Activated naive CD8-positive, alpha-beta T cell treated with anti-CD3 and anti-CD28 coated beads, Interleukin-2, amount 10 ng/mL, durations not matched to agents 7 days and 5 days (primary cell): ENCODE measurements around the gene ELMO1. TPM values are rescaled to one million over a fixed set of nuclear protein-coding genes. Genes with fewer than 3 reads are reported as not detected.

Experiments
- ATAC-seq: fragments of 150-1000 bp; cut with Tn5 transposase; one replicate; pipeline ENCODE4 v1.10.0; 2021; ENCODE audit warnings: low read depth, moderate library complexity
- POLR2A ChIA-PET: fragments of 350-600 bp; sonication (Branson Sonifier 250); formaldehyde crosslinking; loops from one replicate; lab custom pipeline; 2021; ENCODE audit warnings: antibody characterized with exemption; lab: Charles Lee
- DNase-seq: peaks from one replicate; pipeline ENCODE4 v3.0.0; 2021
- H3K27ac Mint-ChIP-seq: one replicate; pipeline ENCODE4 v1.8.0; 2022; ENCODE audit warnings: mild to moderate bottlenecking, mixed read lengths
- H3K27me3 Mint-ChIP-seq: one replicate; pipeline ENCODE4 v1.8.0; 2022; ENCODE audit warnings: mild to moderate bottlenecking, moderate library complexity, mixed read lengths
- H3K36me3 Mint-ChIP-seq: one replicate; pipeline ENCODE4 v1.8.0; 2021; ENCODE audit warnings: mild to moderate bottlenecking, mixed read lengths
- H3K4me1 Mint-ChIP-seq: one replicate; pipeline ENCODE4 v1.8.0; 2021; ENCODE audit warnings: mixed read lengths
- H3K4me3 Mint-ChIP-seq: one replicate; pipeline ENCODE4 v1.8.0; 2022; ENCODE audit warnings: mild to moderate bottlenecking, moderate library complexity, mixed read lengths
- H3K9me3 Mint-ChIP-seq: one replicate; pipeline ENCODE4 v1.8.0; 2021; ENCODE audit warnings: mixed read lengths
- total RNA-seq, 2 experiments: library from RNA; stranded (reverse); gene quantifications; one replicate each; pipeline ENCODE4 v1.2.3, GENCODE V29; 2021

Gene ELMO1
- total RNA-seq, 2 experiments from 2014 or later, result 73.4 to 78.6 TPM

- POLR2A ChIA-PET, result no interaction called here
- ATAC-seq (no peak), DNase-seq (peak; percentile 38)
- Mint-ChIP-seq H3K27ac (no peak overlapping the region), H3K4me3 (no peak overlapping the region), H3K4me1 (peaks cover 10% of the 10 kb centered on the region), H3K9me3 (no peaks in the 10 kb centered on the region), H3K27me3 (no peaks in the 10 kb centered on the region), H3K36me3 (peaks cover 12% of the 10 kb centered on the region)
Observed at GRCh38 chr7:37201003-37201875, 247.4 kb downstream of the ELMO1 start.

GRCh38 chr7:37198906-37199485 is 249.7 kb downstream of the ELMO1 start:
- H3K4me3 Mint-ChIP-seq, result no peak overlapping the region
- DNase-seq (peak; percentile 79), ATAC-seq (peak; percentile 70)
- no peaks in the 10 kb centered on the region for H3K27me3 Mint-ChIP-seq
- H3K4me1 Mint-ChIP-seq, result peaks cover 8% of the 10 kb centered on the region
- H3K36me3 Mint-ChIP-seq, result peaks cover 1% of the 10 kb centered on the region
- no peaks in the 10 kb centered on the region for H3K9me3 Mint-ChIP-seq
- POLR2A ChIA-PET, result no interaction called here
- H3K27ac Mint-ChIP-seq, result no peak overlapping the region

- POLR2A ChIA-PET, result no interaction called here
- peaks cover 9% of the 10 kb centered on the region for H3K4me1 Mint-ChIP-seq
- no peak overlapping the region for H3K27ac Mint-ChIP-seq
- H3K4me3 Mint-ChIP-seq, result no peak overlapping the region
- DNase-seq, result no peak
- ATAC-seq, result no peak
- no peaks in the 10 kb centered on the region for H3K9me3 Mint-ChIP-seq
- peaks cover 1% of the 10 kb centered on the region for H3K36me3 Mint-ChIP-seq
- no peaks in the 10 kb centered on the region for H3K27me3 Mint-ChIP-seq
Observed at GRCh38 chr7:37198041-37198905, 250.4 kb downstream of the ELMO1 start.

GRCh38 chr7:37197108-37197507 is 251.6 kb downstream of the ELMO1 start:
- Mint-ChIP-seq H3K4me1 (peaks cover 12% of the 10 kb centered on the region), H3K4me3 (no peak overlapping the region), H3K9me3 (no peaks in the 10 kb centered on the region), H3K27me3 (no peaks in the 10 kb centered on the region), H3K27ac (no peak overlapping the region), H3K36me3 (peaks cover 1% of the 10 kb centered on the region)
- ATAC-seq, result no peak
- no peak for DNase-seq
- POLR2A ChIA-PET, result no interaction called here

GRCh38 chr7:37196676-37197075 is 252.0 kb downstream of the ELMO1 start:
- H3K9me3 Mint-ChIP-seq, result no peaks in the 10 kb centered on the region
- peaks cover 1% of the 10 kb centered on the region for H3K36me3 Mint-ChIP-seq
- POLR2A ChIA-PET, result no interaction called here

GRCh38 chr7:37195388-37195787 is 253.3 kb downstream of the ELMO1 start:
- Mint-ChIP-seq H3K27ac (no peak overlapping the region), H3K9me3 (no peaks in the 10 kb centered on the region), H3K4me3 (no peak overlapping the region), H3K27me3 (no peaks in the 10 kb centered on the region), H3K4me1 (peaks cover 12% of the 10 kb centered on the region), H3K36me3 (peaks cover 1% of the 10 kb centered on the region)
- DNase-seq (no peak), ATAC-seq (no peak)
- POLR2A ChIA-PET, result no interaction called here

More at GRCh38 chr7:37196676-37197075, 252.0 kb downstream of the ELMO1 start:
- Mint-ChIP-seq H3K4me1 (peaks cover 12% of the 10 kb centered on the region), H3K27me3 (no peaks in the 10 kb centered on the region), H3K4me3 (no peak overlapping the region), H3K27ac (no peak overlapping the region)
- ATAC-seq (no peak), DNase-seq (no peak)

GRCh38 chr7:37194943-37195342 is 253.7 kb downstream of the ELMO1 start:
- POLR2A ChIA-PET, result no interaction called here
- H3K4me1 Mint-ChIP-seq, result peaks cover 11% of the 10 kb centered on the region

GRCh38 chr7:37193775-37194135 is 254.9 kb downstream of the ELMO1 start:
- Mint-ChIP-seq H3K27me3 (no peaks in the 10 kb centered on the region), H3K9me3 (no peaks in the 10 kb centered on the region), H3K27ac (no peak overlapping the region), H3K4me3 (no peak overlapping the region), H3K36me3 (peaks cover 5% of the 10 kb centered on the region), H3K4me1 (peaks cover 6% of the 10 kb centered on the region)
- no peak for ATAC-seq
- POLR2A ChIA-PET, result no interaction called here
- DNase-seq, result no peak

More at GRCh38 chr7:37194943-37195342, 253.7 kb downstream of the ELMO1 start:
- no peak for DNase-seq
- Mint-ChIP-seq H3K36me3 (peaks cover 1% of the 10 kb centered on the region), H3K9me3 (no peaks in the 10 kb centered on the region), H3K27me3 (no peaks in the 10 kb centered on the region), H3K4me3 (no peak overlapping the region), H3K27ac (no peak overlapping the region)
- ATAC-seq, result no peak

- Mint-ChIP-seq H3K27ac (no peak overlapping the region), H3K4me1 (peaks cover 4% of the 10 kb centered on the region), H3K4me3 (no peak overlapping the region), H3K9me3 (no peaks in the 10 kb centered on the region), H3K36me3 (peaks cover 5% of the 10 kb centered on the region), H3K27me3 (no peaks in the 10 kb centered on the region)
- DNase-seq (no peak), ATAC-seq (no peak)
- POLR2A ChIA-PET, result no interaction called here
Observed at GRCh38 chr7:37193087-37193774, 255.4 kb downstream of the ELMO1 start.

- H3K27ac Mint-ChIP-seq, result no peak overlapping the region
- no peaks in the 10 kb centered on the region for H3K27me3 Mint-ChIP-seq
- H3K4me1 Mint-ChIP-seq, result peaks cover 7% of the 10 kb centered on the region
- ATAC-seq (no peak), DNase-seq (no peak)
- H3K9me3 Mint-ChIP-seq, result no peaks in the 10 kb centered on the region
- peaks cover 8% of the 10 kb centered on the region for H3K36me3 Mint-ChIP-seq
- POLR2A ChIA-PET, result no interaction called here
- no peak overlapping the region for H3K4me3 Mint-ChIP-seq
Observed at GRCh38 chr7:37191797-37192196, 256.9 kb downstream of the ELMO1 start.

- H3K4me1 Mint-ChIP-seq, result peaks cover 6% of the 10 kb centered on the region
- POLR2A ChIA-PET, result no interaction called here
- DNase-seq (no peak), ATAC-seq (no peak)
- no peaks in the 10 kb centered on the region for H3K9me3 Mint-ChIP-seq
- H3K36me3 Mint-ChIP-seq, result peaks cover 10% of the 10 kb centered on the region
- H3K27me3 Mint-ChIP-seq, result no peaks in the 10 kb centered on the region
- H3K4me3 Mint-ChIP-seq, result no peak overlapping the region
- no peak overlapping the region for H3K27ac Mint-ChIP-seq
Observed at GRCh38 chr7:37187179-37187578, 261.5 kb downstream of the ELMO1 start.

- DNase-seq, result no peak
Observed at GRCh38 chr7:37186753-37187152, 261.9 kb downstream of the ELMO1 start.

GRCh38 chr7:37181550-37181932 is 267.1 kb downstream of the ELMO1 start:
- H3K4me1 Mint-ChIP-seq, result peaks cover 9% of the 10 kb centered on the region
- no peaks in the 10 kb centered on the region for H3K27me3 Mint-ChIP-seq
- no peak overlapping the region for H3K4me3 Mint-ChIP-seq
- DNase-seq, result no peak
- peaks cover 16% of the 10 kb centered on the region for H3K36me3 Mint-ChIP-seq
- peaks cover 2% of the 10 kb centered on the region for H3K9me3 Mint-ChIP-seq
- ATAC-seq, result peak; percentile 13
- H3K27ac Mint-ChIP-seq, result peak overlapping the region; percentile 36
- POLR2A ChIA-PET, result interaction anchor here (0.8 kb wide), 1 partner anchor 172 kb away, joined by 3 read pairs; no protein-coding TSS in a partner anchor

More at GRCh38 chr7:37186753-37187152, 261.9 kb downstream of the ELMO1 start:
- Mint-ChIP-seq H3K36me3 (peaks cover 10% of the 10 kb centered on the region), H3K4me1 (peaks cover 6% of the 10 kb centered on the region), H3K27ac (no peak overlapping the region), H3K27me3 (no peaks in the 10 kb centered on the region), H3K9me3 (no peaks in the 10 kb centered on the region), H3K4me3 (no peak overlapping the region)
- POLR2A ChIA-PET, result no interaction called here
- no peak for ATAC-seq
